Kidney epithelial cell (primary cell): ENCODE data around the gene WBP2NL. TPM values are rescaled to one million over a fixed set of nuclear protein-coding genes. Genes with fewer than 3 reads are reported as not detected.

Source experiments
- DNase-seq: peaks from one replicate; pipeline ENCODE4 v3.0.0-alpha.2; 2010; ENCODE audit warnings: low read depth
- H3K27me3 ChIP-seq: 2 replicates; pipeline ENCODE4 v1.6.0; 2011; ENCODE audit warnings: low read length; ENCODE audit not compliant: control insufficient read depth, insufficient read depth
- H3K36me3 ChIP-seq: 2 replicates; pipeline ENCODE4 v1.5.1; 2011; ENCODE audit warnings: low read length; ENCODE audit not compliant: control insufficient read depth, insufficient read depth
- H3K4me3 ChIP-seq: 2 replicates; pipeline ENCODE4 v1.5.1; 2011; ENCODE audit warnings: low read depth, mild to moderate bottlenecking, control low read depth, low read length
- CTCF ChIP-seq: IDR thresholded peaks from 2 replicates; pipeline ENCODE4 v1.5.1; 2011; ENCODE audit warnings: mild to moderate bottlenecking, moderate library complexity, low read length, control low read depth, inconsistent platforms; ENCODE audit not compliant: insufficient read depth, poor library complexity, severe bottlenecking
- total RNA-seq: library from RNA; depleted of rRNA; stranded (reverse); fragments of >200 nt; gene quantifications from 2 replicates; pipeline ENCODE4 v1.2.3, GENCODE V29; 2015

WBP2NL gene
- total RNA-seq, 1 donor from 2014 or later: 2.6 TPM

GRCh38 chr22:42013385-42013784 lies 14.8 kb downstream of the WBP2NL start:
- no peaks in the 10 kb centered on the region for H3K36me3 ChIP-seq
- H3K27me3 ChIP-seq: no peaks in the 10 kb centered on the region
- H3K4me3 ChIP-seq: no peak overlapping the region
- DNase-seq: no peak
- no peak for TF ChIP-seq CTCF

GRCh38 chr22:42016111-42016510 lies 17.5 kb downstream of the WBP2NL start:
- no peak for DNase-seq
- TF ChIP-seq CTCF: no peak

DNA sequence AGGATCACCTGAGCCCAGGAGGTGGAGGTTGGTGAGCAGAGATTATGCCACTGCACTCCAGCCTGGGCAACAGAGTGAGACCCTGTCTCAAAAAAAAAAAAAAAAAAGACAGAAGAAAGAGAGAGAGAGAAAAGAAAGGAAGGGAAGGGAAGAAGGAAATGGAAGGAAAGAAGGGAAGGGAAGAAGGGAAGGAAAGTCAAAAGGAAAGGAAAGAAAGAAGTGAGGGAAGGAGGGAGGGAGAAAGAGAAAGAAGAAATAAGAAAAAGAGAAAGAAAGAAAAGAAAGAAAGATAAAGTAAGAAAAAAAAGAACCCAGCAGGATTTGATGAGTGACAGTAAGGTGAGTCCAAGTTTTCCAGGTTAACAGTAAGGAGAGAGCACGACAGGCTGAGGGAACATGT lies 19.6 kb downstream of the WBP2NL start:
- Histone ChIP-seq H3K27me3 (no peaks in the 10 kb centered on the region), H3K36me3 (no peaks in the 10 kb centered on the region), H3K4me3 (no peak overlapping the region)
- no peak for DNase-seq
- no peak for TF ChIP-seq CTCF

More at GRCh38 chr22:42016111-42016510, 17.5 kb downstream of the WBP2NL start:
- Histone ChIP-seq H3K27me3 (no peaks in the 10 kb centered on the region), H3K4me3 (no peak overlapping the region), H3K36me3 (no peaks in the 10 kb centered on the region)

DNA sequence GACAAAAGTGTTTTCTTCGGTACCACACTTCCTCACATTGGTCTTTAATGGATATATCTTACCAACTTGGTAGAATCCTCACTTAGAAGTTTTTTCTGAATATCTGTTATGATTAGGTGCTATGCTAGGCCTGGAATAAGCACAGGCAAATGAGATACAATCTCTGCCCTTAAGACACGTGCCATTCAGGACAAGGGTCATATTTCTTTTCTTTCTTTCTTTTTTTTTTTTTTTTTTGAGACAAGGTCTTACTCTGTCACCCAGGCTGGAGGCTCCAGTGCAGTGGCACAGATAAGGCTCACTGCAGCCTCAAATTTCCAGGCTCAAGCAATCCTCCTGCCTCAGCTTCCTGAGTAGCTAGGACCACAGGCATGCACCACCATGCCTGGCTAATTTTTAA lies 23.0 kb downstream of the WBP2NL start:
- no peaks in the 10 kb centered on the region for H3K36me3 ChIP-seq
- no peaks in the 10 kb centered on the region for H3K27me3 ChIP-seq
- H3K4me3 ChIP-seq: no peak overlapping the region
- DNase-seq: no peak
- TF ChIP-seq CTCF: no peak

DNA sequence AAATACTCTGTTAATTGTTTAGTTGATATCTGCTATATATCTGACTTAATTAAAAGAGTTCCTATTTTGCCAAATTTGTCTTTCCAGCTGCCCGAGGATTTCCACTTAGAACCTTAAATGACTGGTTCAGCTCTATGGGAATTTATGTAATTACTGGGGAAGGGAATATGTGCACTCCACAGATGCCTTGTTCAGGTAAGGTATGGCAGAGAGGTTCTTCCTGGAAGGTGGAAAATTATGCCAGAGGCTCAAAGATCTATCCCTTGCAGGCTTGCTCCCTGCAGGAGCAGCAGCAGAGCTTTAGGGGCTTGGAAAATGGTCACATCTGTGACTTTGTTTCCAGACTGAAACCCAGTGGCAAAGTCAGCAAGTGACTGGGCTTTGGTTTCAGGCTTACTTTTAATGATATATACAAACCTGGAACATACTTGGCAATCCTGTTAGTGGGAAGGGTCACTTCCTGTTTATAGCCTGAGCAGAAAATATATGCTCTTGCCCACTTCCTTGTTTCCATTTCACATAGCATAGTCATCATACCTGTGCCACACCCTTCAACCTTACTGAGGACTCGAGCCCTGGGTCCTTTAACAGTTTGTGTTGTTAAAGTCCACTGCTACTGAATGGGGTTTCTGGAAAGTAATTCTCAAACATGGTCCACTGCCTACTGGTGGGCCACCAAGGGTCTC lies 23.7 kb downstream of the WBP2NL start:
- no peak for TF ChIP-seq CTCF
- H3K27me3 ChIP-seq: no peaks in the 10 kb centered on the region
- DNase-seq: peak; percentile 10
- H3K4me3 ChIP-seq: no peak overlapping the region
- no peaks in the 10 kb centered on the region for H3K36me3 ChIP-seq

GRCh38 chr22:42025421-42025820 lies 26.8 kb downstream of the WBP2NL start:
- Histone ChIP-seq H3K4me3 (no peak overlapping the region), H3K27me3 (no peaks in the 10 kb centered on the region), H3K36me3 (no peaks in the 10 kb centered on the region)
- no peak for TF ChIP-seq CTCF
- no peak for DNase-seq
